IMR-90 (cell line): ENCODE data around the gene OGFR. TPM values are rescaled to one million over a fixed set of nuclear protein-coding genes. Genes with fewer than 3 reads are reported as not detected.

ENCODE experiments used
- ATAC-seq: fragments of 200-7000 bp; cut with Tn5 transposase; 2 replicates; pipeline ENCODE4 v1.9.1; 2020; ENCODE audit warnings: low read depth, mild to moderate bottlenecking, moderate library complexity
- BruUV-seq: library from RNA; stranded (reverse); fragments of 400-500 nt; replicated peaks from 2 replicates; lab custom pipeline; 2021; lab: Mats Ljungman, UMichigan
- CTCF ChIA-PET: fragments of 300-600 bp; formaldehyde crosslinking; extraction: SDS; loops from one replicate; lab custom pipeline; 2021; ENCODE audit warnings: antibody characterized with exemption; lab: Yijun Ruan, JAX
- POLR2A ChIA-PET: fragments of 300-600 bp; sonication (Branson Sonifier 250); formaldehyde crosslinking; loops from one replicate; lab custom pipeline; 2022; ENCODE audit warnings: antibody characterized with exemption; ENCODE audit not compliant: unreplicated experiment; lab: Charles Lee
- DNase-seq: peaks from one replicate; pipeline ENCODE4 v3.0.0; 2013
- H2AFZ ChIP-seq: replicated peaks from 2 replicates; pipeline ENCODE3; 2013; ENCODE audit warnings: low read length, mild to moderate bottlenecking; ENCODE audit not compliant: poor library complexity
- H2AK5ac ChIP-seq: 2 replicates; pipeline ENCODE4 v1.6.1; 2013; ENCODE audit warnings: low read depth, low read length, inconsistent platforms
- H2AK9ac ChIP-seq: replicated peaks from 2 replicates; pipeline ENCODE3; 2013; ENCODE audit warnings: mild to moderate bottlenecking, low read depth, low read length, moderate library complexity; ENCODE audit not compliant: poor library complexity
- H2BK120ac ChIP-seq: 2 replicates; pipeline ENCODE4 v1.6.1; 2013; ENCODE audit warnings: low read depth, low read length, inconsistent platforms
- H2BK15ac ChIP-seq: 3 replicates; pipeline ENCODE4 v1.6.1; 2013; ENCODE audit warnings: low read depth, low read length, inconsistent platforms
- H2BK20ac ChIP-seq: 2 replicates; pipeline ENCODE4 v1.6.1; 2013; ENCODE audit warnings: low read depth, mild to moderate bottlenecking, inconsistent platforms, low read length, moderate library complexity
- H2BK5ac ChIP-seq: 2 replicates; pipeline ENCODE4 v1.6.1; 2013; ENCODE audit warnings: mild to moderate bottlenecking, low read depth, low read length, inconsistent platforms; ENCODE audit not compliant: poor library complexity, severe bottlenecking
- H3K14ac ChIP-seq: replicated peaks from 2 replicates; pipeline ENCODE4 v1.6.1; 2013; ENCODE audit warnings: low read depth, low read length, inconsistent platforms
- H3K18ac ChIP-seq: 2 replicates; pipeline ENCODE4 v1.6.1; 2013; ENCODE audit warnings: low read depth, low read length, control low read depth
- H3K23ac ChIP-seq: 2 replicates; pipeline ENCODE4 v1.6.1; 2013; ENCODE audit warnings: low read depth, low read length, inconsistent platforms
- H3K27ac ChIP-seq: 2 replicates; pipeline ENCODE4 v1.5.1; 2013; ENCODE audit warnings: mild to moderate bottlenecking, control low read depth, low read length; ENCODE audit not compliant: insufficient read depth
- H3K27me3 ChIP-seq: 2 replicates; pipeline ENCODE4 v1.6.1; 2013; ENCODE audit warnings: low read length; ENCODE audit not compliant: control insufficient read depth, insufficient read depth
- H3K36me3 ChIP-seq: 2 replicates; pipeline ENCODE4 v1.6.1; 2013; ENCODE audit warnings: low read length, mixed read lengths; ENCODE audit not compliant: control insufficient read depth, insufficient read depth
- H3K4ac ChIP-seq: 2 replicates; pipeline ENCODE4 v1.6.1; 2013; ENCODE audit warnings: low read depth, low read length, inconsistent platforms
- H3K4me1 ChIP-seq: 2 replicates; pipeline ENCODE4 v1.6.1; 2013; ENCODE audit warnings: low read length, mixed read lengths; ENCODE audit not compliant: control insufficient read depth, insufficient read depth
- H3K4me2 ChIP-seq: 2 replicates; pipeline ENCODE4 v1.6.1; 2013; ENCODE audit warnings: low read depth, mild to moderate bottlenecking, control low read depth, low read length, moderate library complexity
- H3K4me3 ChIP-seq: 2 replicates; pipeline ENCODE4 v1.5.1; 2013; ENCODE audit warnings: low read depth, mild to moderate bottlenecking, control low read depth, low read length, moderate library complexity; ENCODE audit not compliant: insufficient read depth
- H3K56ac ChIP-seq: 2 replicates; pipeline ENCODE4 v1.6.1; 2013; ENCODE audit warnings: low read length, inconsistent platforms; ENCODE audit not compliant: insufficient read depth; ENCODE audit errors: extremely low read depth
- H3K79me1 ChIP-seq, 2 experiments: 2 replicates each; pipeline ENCODE4 v1.6.1; 2013; ENCODE audit warnings: low read length in 2 of 2, inconsistent platforms in 1 of 2, low read depth in 1 of 2
- H3K9ac ChIP-seq: 2 replicates; pipeline ENCODE4 v1.6.1; 2013; ENCODE audit warnings: low read depth, low read length, control low read depth
- H3K9me1 ChIP-seq: 2 replicates; pipeline ENCODE4 v1.6.1; 2013; ENCODE audit warnings: low read length, inconsistent platforms; ENCODE audit not compliant: insufficient read depth
- H3K9me3 ChIP-seq: 2 replicates; pipeline ENCODE4 v1.6.1; 2013; ENCODE audit warnings: low read length; ENCODE audit not compliant: control insufficient read depth, insufficient read depth
- H4K20me1 ChIP-seq: 2 replicates; pipeline ENCODE4 v1.6.1; 2013; ENCODE audit warnings: low read length, inconsistent platforms; ENCODE audit not compliant: insufficient read depth
- H4K5ac ChIP-seq: 2 replicates; pipeline ENCODE4 v1.6.1; 2013; ENCODE audit warnings: mild to moderate bottlenecking, low read depth, low read length, control low read depth
- H4K8ac ChIP-seq, 2 experiments: 2 replicates each; pipeline ENCODE4 v1.6.1; 2013; ENCODE audit warnings: low read depth in 2 of 2, low read length in 2 of 2, control low read depth in 1 of 2, inconsistent platforms in 1 of 2
- H4K91ac ChIP-seq: 2 replicates; pipeline ENCODE4 v1.6.1; 2013; ENCODE audit warnings: low read depth, low read length, inconsistent platforms; ENCODE audit not compliant: insufficient read depth
- CEBPB ChIP-seq: IDR thresholded peaks from 2 replicates; pipeline ENCODE4 v1.6.1; 2012; ENCODE audit warnings: low read depth, low read length, improper control_type of control experiment
- NFE2L2 ChIP-seq: fragments of 150-350 bp; IDR thresholded peaks from 2 replicates; pipeline ENCODE4 v1.6.1; 2016; ENCODE audit warnings: low read depth, mild to moderate bottlenecking, low read length
- SMC3 ChIP-seq: fragments of 150-350 bp; IDR thresholded peaks from 2 replicates; pipeline ENCODE4 v1.6.1; 2016; ENCODE audit warnings: low read depth, mild to moderate bottlenecking, antibody characterized with exemption, low read length, moderate library complexity
- WGBS, 2 experiments: methylation state at CpG; one replicate each; pipeline versions ENCODE4 v1.1.5 to v1.1.7; 2013; ENCODE audit warnings: missing lambda C conversion rate in 2 of 2; ENCODE audit not compliant: insufficient read length in 1 of 2; ENCODE audit errors: extremely low coverage in 2 of 2; 5-methylcytosine and 5-hydroxymethylcytosine counted together
- dilution Hi-C: fragments of 300-500 bp; cut with HindIII; formaldehyde crosslinking; loops from one replicate; pipeline ENCODE4 v1.14.3; 2018; ENCODE audit warnings: low sequenced_read_pairs; ENCODE audit not compliant: unreplicated experiment
- in situ Hi-C: fragments of 300-500 bp; cut with MboI; formaldehyde crosslinking; loops from 3 replicates; pipeline ENCODE4 v1.14.3; 2019; ENCODE audit warnings: low sequenced_read_pairs, inconsistent platforms, mixed read lengths
- intact Hi-C: fragments of 100-400 bp; cut with micrococcal nuclease; formaldehyde crosslinking; loops from 2 replicates; pipeline ENCODE4 v1.10.0; 2022
- polyA plus RNA-seq, 3 experiments: library from polyadenylated mRNA; depleted of rRNA; stranded (reverse); fragments of >200 nt; gene quantifications; 2 replicates each; pipeline ENCODE4 v1.2.3, GENCODE V29; 2012; ENCODE audit warnings: low replicate concordance in 1 of 3
- total RNA-seq: library from RNA; depleted of rRNA; stranded (reverse); fragments of >200 nt; gene quantifications from 2 replicates; pipeline ENCODE4 v1.2.3, GENCODE V29; 2012

The OGFR gene
- total and polyA plus RNA-seq, 2 of the 4 experiments (the other 2 are of a cell fraction): 22.4 to 30.1 TPM

GRCh38 chr20:62785393-62785792 lies 19.2 kb upstream of the OGFR start:
- Histone ChIP-seq H3K14ac (no peak overlapping the region), H2BK15ac (no peak overlapping the region), H3K4me1 (no peaks in the 10 kb centered on the region), H3K9me1 (peaks cover 3% of the 10 kb centered on the region), H4K8ac (no peak overlapping the region), H2AK5ac (no peak overlapping the region), H2AK9ac (no peak overlapping the region), H2BK5ac (no peak overlapping the region), H3K56ac (no peak overlapping the region), H3K36me3 (no peaks in the 10 kb centered on the region), H3K18ac (no peak overlapping the region), H3K79me1 (no peaks in the 10 kb centered on the region), H3K4ac (no peak overlapping the region), H2AFZ (no peak overlapping the region), H4K5ac (no peak overlapping the region), H2BK120ac (no peak overlapping the region), H3K27ac (no peak overlapping the region), H3K23ac (no peak overlapping the region), H3K4me2 (no peak overlapping the region), H2BK20ac (no peak overlapping the region), H3K9me3 (no peaks in the 10 kb centered on the region), H4K20me1 (no peaks in the 10 kb centered on the region), H3K9ac (no peak overlapping the region), H4K91ac (no peak overlapping the region), H3K27me3 (peaks cover 2% of the 10 kb centered on the region; the same call in 1 of the 2 replicates), H3K4me3 (no peak overlapping the region)
- CTCF ChIA-PET: no interaction called here
- intact Hi-C loops (no loop called here), in situ Hi-C loops (no loop called here), dilution Hi-C loops (no loop called here)
- POLR2A ChIA-PET: no interaction called here
- no peak for DNase-seq
- no peak for ATAC-seq
- WGBS, 2 experiments: 57% methylated on average over 3 of the region's 11 CpGs; no CpG with 5 or more reads in 1 of the 2 experiments
- TF ChIP-seq NFE2L2 (no peak), SMC3 (no peak), CEBPB (no peak)
- no TSS peak for BruUV-seq
